ENCODE data around the gene CPEB4.

The CPEB4 gene

GRCh38 chr5:173971681-173972345 is 83.7 kb downstream of the CPEB4 start:
- no peak for DNase-seq (ENCODE audit: low read depth in 3 of 3, low spot score in 1 of 3)

GRCh38 chr5:173972607-173972924 is 84.4 kb downstream of the CPEB4 start:
- DNase-seq (ENCODE audit: low read depth in 3 of 3, low spot score in 1 of 3) = no peak

GRCh38 chr5:173972925-173973615 is 84.9 kb downstream of the CPEB4 start:
- DNase-seq (ENCODE audit: low read depth in 3 of 3, low spot score in 1 of 3) = peak; percentile 41 to 62 (median 54)

- no peak for DNase-seq (ENCODE audit: low read depth in 3 of 3, low spot score in 1 of 3)
Observed at GRCh38 chr5:173973616-173973969, 85.4 kb downstream of the CPEB4 start.

- no peak for DNase-seq (ENCODE audit: low read depth in 3 of 3, low spot score in 1 of 3)
Observed at GRCh38 chr5:173974688-173975239, 86.6 kb downstream of the CPEB4 start.

- no peak for DNase-seq (ENCODE audit: low read depth in 3 of 3, low spot score in 1 of 3)
Observed at GRCh38 chr5:173981185-173981761, 93.1 kb downstream of the CPEB4 start.

GRCh38 chr5:173984218-173984617 is 96.1 kb downstream of the CPEB4 start:
- no peak for DNase-seq (ENCODE audit: low read depth in 3 of 3, low spot score in 1 of 3)

GRCh38 chr5:173988554-173989431 is 100.6 kb downstream of the CPEB4 start, which contains the start of gene C5orf47:
C5orf47 (plus strand) TSS chr5:173989170; CDS start chr5:173989264, 94 bp downstream.
- DNase-seq (ENCODE audit: low read depth in 3 of 3, low spot score in 1 of 3) = no peak

- DNase-seq (ENCODE audit: low read depth in 3 of 3, low spot score in 1 of 3) = no peak
Observed at GRCh38 chr5:173989432-173990082, 101.4 kb downstream of the CPEB4 start.

GRCh38 chr5:173997331-173997730 is 109.2 kb downstream of the CPEB4 start:
- DNase-seq (ENCODE audit: low read depth in 3 of 3, low spot score in 1 of 3) = no peak

GRCh38 chr5:173998531-173998930 is 110.4 kb downstream of the CPEB4 start:
- no peak for DNase-seq (ENCODE audit: low read depth in 3 of 3, low spot score in 1 of 3)

- no peak for DNase-seq (ENCODE audit: low read depth in 3 of 3, low spot score in 1 of 3)
Observed at GRCh38 chr5:174000076-174000475, 111.9 kb downstream of the CPEB4 start.

GRCh38 chr5:174003795-174004194 is 115.6 kb downstream of the CPEB4 start:
- no peak for DNase-seq (ENCODE audit: low read depth in 3 of 3, low spot score in 1 of 3)

GRCh38 chr5:174008922-174009321 is 120.8 kb downstream of the CPEB4 start:
- DNase-seq (ENCODE audit: low read depth in 3 of 3, low spot score in 1 of 3) = no peak

- DNase-seq (ENCODE audit: low read depth in 3 of 3, low spot score in 1 of 3) = no peak
Observed at GRCh38 chr5:174010365-174010764, 122.2 kb downstream of the CPEB4 start.

- no peak for DNase-seq (ENCODE audit: low read depth in 3 of 3, low spot score in 1 of 3)
Observed at GRCh38 chr5:174011441-174011840, 123.3 kb downstream of the CPEB4 start.
